CD4-positive, CD25-positive, alpha-beta regulatory T cell (primary cell): ENCODE results near the gene IKZF5. TPM values are rescaled to one million over a fixed set of nuclear protein-coding genes. Genes with fewer than 3 reads are reported as not detected.
A peak's percentile ranks its signal among the peaks of the same experiment; 100 is the strongest.

ENCODE experiments used
- ATAC-seq, 2 donors: fragments of 150-1000 bp; cut with Tn5 transposase; one replicate each; pipeline ENCODE4 v1.10.0; 2021; ENCODE audit warnings: low read depth in 2 of 2, moderate number of reproducible peaks in 2 of 2, moderate library complexity in 1 of 2
- DNase-seq, 3 donors: peaks; one replicate each; pipeline versions ENCODE4 v3.0.0 to v3.0.0-alpha.2; 2012 to 2022; ENCODE audit warnings: mixed read lengths in 1 of 3
- H3K27ac ChIP-seq: one replicate; pipeline ENCODE4 v1.7.0; 2013; ENCODE audit warnings: mild to moderate bottlenecking, low read length; ENCODE audit not compliant: insufficient read depth, poor library complexity, severe bottlenecking
- H3K27me3 ChIP-seq: one replicate; pipeline ENCODE4 v1.7.0; 2013; ENCODE audit warnings: low read length; ENCODE audit not compliant: control insufficient read depth, insufficient read depth
- H3K36me3 ChIP-seq: one replicate; pipeline ENCODE4 v1.7.0; 2013; ENCODE audit warnings: mild to moderate bottlenecking, low read length, moderate library complexity; ENCODE audit not compliant: control insufficient read depth, insufficient read depth
- H3K4me1 ChIP-seq: 2 replicates; pipeline ENCODE4 v1.7.0; 2013; ENCODE audit warnings: mild to moderate bottlenecking, low read length; ENCODE audit not compliant: insufficient read depth, control insufficient read depth, poor library complexity, severe bottlenecking
- H3K4me3 ChIP-seq: one replicate; pipeline ENCODE4 v1.7.0; 2013; ENCODE audit warnings: low read depth, mild to moderate bottlenecking, low read length, moderate library complexity
- H3K9me3 ChIP-seq, 2 experiments: 1 replicate in 1 of 2; 2 replicates in 1 of 2; pipeline ENCODE4 v1.7.0; 2013; ENCODE audit warnings: low read length in 2 of 2, mild to moderate bottlenecking in 1 of 2, moderate library complexity in 1 of 2; ENCODE audit not compliant: control insufficient read depth in 2 of 2
- H3K27ac Mint-ChIP-seq, 3 donors: one replicate each; pipeline ENCODE4 v1.8.0; 2020 to 2022; ENCODE audit warnings: mild to moderate bottlenecking in 3 of 3, mixed read lengths in 3 of 3, moderate library complexity in 2 of 3
- H3K27me3 Mint-ChIP-seq: one replicate; pipeline ENCODE4 v1.8.0; 2022; ENCODE audit warnings: mild to moderate bottlenecking, mixed read lengths
- H3K36me3 Mint-ChIP-seq: one replicate; pipeline ENCODE4 v1.8.0; 2020; ENCODE audit warnings: mixed read lengths
- H3K4me1 Mint-ChIP-seq, 4 donors: one replicate each; pipeline ENCODE4 v1.8.0; 2020 to 2022; ENCODE audit warnings: mixed read lengths in 4 of 4, mild to moderate bottlenecking in 1 of 4
- H3K4me3 Mint-ChIP-seq, 4 donors: one replicate each; pipeline ENCODE4 v1.8.0; 2020 to 2022; ENCODE audit warnings: mild to moderate bottlenecking in 4 of 4, mixed read lengths in 4 of 4, moderate library complexity in 3 of 4
- H3K9me3 Mint-ChIP-seq, 7 donors: one replicate each; pipeline ENCODE4 v1.8.0; 2020 to 2022; ENCODE audit warnings: mixed read lengths in 7 of 7, mild to moderate bottlenecking in 3 of 7, moderate library complexity in 2 of 7
- polyA plus RNA-seq, 4 donors: library from polyadenylated mRNA; unstranded; fragments of 300-500 nt; fragmentation: Illumina TruSeq; gene quantifications; one replicate each; pipeline ENCODE4 v1.2.3, GENCODE V29; 2021
- total RNA-seq: library from RNA; stranded (reverse); gene quantifications from one replicate; pipeline ENCODE4 v1.2.3, GENCODE V29; 2022

The IKZF5 gene
- total and polyA plus RNA-seq, 5 donors from 2014 or later = 15.4 to 50.2 (median 18.7) TPM

- H3K4me1 Mint-ChIP-seq = peaks cover 17 to 34% (median 21%) of the 10 kb centered on the region in 4 donors
- H3K4me3 Mint-ChIP-seq = peak overlapping the region in 1 of 4 donors; percentile 51
- Histone ChIP-seq H3K9me3 (no peaks in the 10 kb centered on the region), H3K4me1 (peaks cover 18% of the 10 kb centered on the region), H3K27me3 (no peaks in the 10 kb centered on the region), H3K27ac (no peak overlapping the region), H3K36me3 (peaks cover 3% of the 10 kb centered on the region), H3K4me3 (no peak overlapping the region)
- DNase-seq (no peak), ATAC-seq (no peak)
- H3K36me3 Mint-ChIP-seq = peaks cover 15% of the 10 kb centered on the region
- peaks cover 0 to 2% (median 0%) of the 10 kb centered on the region in 7 donors for H3K9me3 Mint-ChIP-seq
- H3K27ac Mint-ChIP-seq = no peak overlapping the region
- H3K27me3 Mint-ChIP-seq = no peaks in the 10 kb centered on the region
These were observed 5.1 kb upstream of the IKZF5 start for GRCh38 chr10:123013456-123014419.

GRCh38 chr10:123011987-123012386 lies 3.4 kb upstream of the IKZF5 start:
- Mint-ChIP-seq H3K27me3 (peaks cover 4% of the 10 kb centered on the region), H3K9me3 (peaks cover 0 to 2% (median 0%) of the 10 kb centered on the region in 7 donors), H3K36me3 (peaks cover 18% of the 10 kb centered on the region), H3K4me3 (peak overlapping the region in 1 of 4 donors; percentile 7), H3K4me1 (peaks cover 17 to 46% (median 28%) of the 10 kb centered on the region in 4 donors), H3K27ac (no peak overlapping the region)
- no peak overlapping the region for H3K27ac ChIP-seq
- no peak overlapping the region for H3K4me3 ChIP-seq
- no peaks in the 10 kb centered on the region for H3K27me3 ChIP-seq
- ATAC-seq = no peak
- peaks cover 31% of the 10 kb centered on the region for H3K4me1 ChIP-seq
- H3K36me3 ChIP-seq = peaks cover 3% of the 10 kb centered on the region
- DNase-seq = no peak
- no peaks in the 10 kb centered on the region for H3K9me3 ChIP-seq

- no peak for ATAC-seq
These were observed 668 bp upstream of the IKZF5 start for GRCh38 chr10:123009105-123009820.

GRCh38 chr10:123007558-123008354 lies 839 bp downstream of the IKZF5 start:
- Histone ChIP-seq H3K36me3 (peaks cover 4% of the 10 kb centered on the region), H3K4me1 (peaks cover 60% of the 10 kb centered on the region), H3K27me3 (no peaks in the 10 kb centered on the region), H3K9me3 (no peaks in the 10 kb centered on the region), H3K4me3 (peak overlapping the region; percentile 92), H3K27ac (peak overlapping the region; percentile 96)
- Mint-ChIP-seq H3K27me3 (peaks cover 4% of the 10 kb centered on the region), H3K4me1 (peaks cover 20 to 74% (median 52%) of the 10 kb centered on the region in 4 donors), H3K27ac (peak overlapping the region; percentile 98 to 100 (median 99)), H3K9me3 (no peaks in the 10 kb centered on the region), H3K4me3 (peak overlapping the region; percentile 93 to 99 (median 96)), H3K36me3 (peaks cover 16% of the 10 kb centered on the region)
- ATAC-seq (peak in 1 of 2 donors; percentile 9), DNase-seq (peak; percentile 31 to 81 (median 53))

More at GRCh38 chr10:123009105-123009820, 668 bp upstream of the IKZF5 start:
- no peaks in the 10 kb centered on the region for H3K9me3 Mint-ChIP-seq
- peaks cover 4% of the 10 kb centered on the region for H3K27me3 Mint-ChIP-seq
- peaks cover 20 to 65% (median 44%) of the 10 kb centered on the region in 4 donors for H3K4me1 Mint-ChIP-seq
- Histone ChIP-seq H3K36me3 (peaks cover 6% of the 10 kb centered on the region), H3K27me3 (no peaks in the 10 kb centered on the region), H3K9me3 (no peaks in the 10 kb centered on the region), H3K4me1 (peaks cover 55% of the 10 kb centered on the region), H3K4me3 (peak overlapping the region; percentile 84), H3K27ac (peak overlapping the region; percentile 96)
- peak overlapping the region; percentile 93 to 99 (median 96) for H3K4me3 Mint-ChIP-seq
- H3K36me3 Mint-ChIP-seq = peaks cover 19% of the 10 kb centered on the region
- peak; percentile 8 to 30 (median 12) for DNase-seq
- peak overlapping the region; percentile 64 to 99 (median 98) for H3K27ac Mint-ChIP-seq

GRCh38 chr10:123004298-123004697 lies 4.3 kb downstream of the IKZF5 start:
- H3K27me3 Mint-ChIP-seq = peaks cover 8% of the 10 kb centered on the region
- peaks cover 54% of the 10 kb centered on the region for H3K4me1 ChIP-seq
- H3K27ac ChIP-seq = no peak overlapping the region
- peaks cover 28 to 77% (median 56%) of the 10 kb centered on the region in 4 donors for H3K4me1 Mint-ChIP-seq
- DNase-seq (no peak), ATAC-seq (no peak)
- H3K9me3 ChIP-seq = no peaks in the 10 kb centered on the region
- H3K36me3 Mint-ChIP-seq = peaks cover 17% of the 10 kb centered on the region
- no peaks in the 10 kb centered on the region for H3K9me3 Mint-ChIP-seq
- no peak overlapping the region for H3K4me3 Mint-ChIP-seq
- H3K27me3 ChIP-seq = no peaks in the 10 kb centered on the region
- H3K4me3 ChIP-seq = no peak overlapping the region
- H3K36me3 ChIP-seq = peaks cover 6% of the 10 kb centered on the region
- H3K27ac Mint-ChIP-seq = no peak overlapping the region

- Histone ChIP-seq H3K27me3 (no peaks in the 10 kb centered on the region), H3K9me3 (no peaks in the 10 kb centered on the region), H3K36me3 (peaks cover 20% of the 10 kb centered on the region), H3K4me3 (no peak overlapping the region), H3K27ac (no peak overlapping the region), H3K4me1 (peaks cover 36% of the 10 kb centered on the region)
- Mint-ChIP-seq H3K9me3 (no peaks in the 10 kb centered on the region), H3K4me3 (peak overlapping the region in 1 of 4 donors; percentile 55), H3K4me1 (peaks cover 35 to 72% (median 56%) of the 10 kb centered on the region in 4 donors), H3K27ac (peak overlapping the region in 2 of 3 donors; percentile 3 to 61), H3K27me3 (peaks cover 4% of the 10 kb centered on the region), H3K36me3 (peaks cover 33% of the 10 kb centered on the region)
- DNase-seq (no peak), ATAC-seq (no peak)
These were observed 7.2 kb downstream of the IKZF5 start for GRCh38 chr10:123001370-123001769.

- Histone ChIP-seq H3K4me3 (no peak overlapping the region), H3K27me3 (no peaks in the 10 kb centered on the region), H3K9me3 (no peaks in the 10 kb centered on the region), H3K36me3 (peaks cover 28% of the 10 kb centered on the region), H3K27ac (no peak overlapping the region), H3K4me1 (peaks cover 24% of the 10 kb centered on the region)
- Mint-ChIP-seq H3K9me3 (no peaks in the 10 kb centered on the region), H3K36me3 (peaks cover 37% of the 10 kb centered on the region), H3K4me3 (peak overlapping the region in 2 of 4 donors; percentile 4 to 20), H3K27ac (peak overlapping the region in 2 of 3 donors; percentile 22 to 77), H3K27me3 (peaks cover 4% of the 10 kb centered on the region), H3K4me1 (peaks cover 30 to 64% (median 50%) of the 10 kb centered on the region in 4 donors)
- ATAC-seq (peak in 1 of 2 donors; percentile 11), DNase-seq (no peak)
These were observed 8.4 kb downstream of the IKZF5 start for GRCh38 chr10:123000155-123000554.
